ENCODE data around the gene LRBA.

- TF ChIP-seq TAF1 (IDR thresholded peaks at IDR 0.05; ENCODE audit: borderline replicate concordance, low read depth, low read length) (no peak), POLR2AphosphoS5 (IDR thresholded peaks at IDR 0.05; ENCODE audit: low read depth, low read length) (no peak), POLR2A (IDR thresholded peaks at IDR 0.05; ENCODE audit: low read depth, low read length) (no peak)
These were observed 686.6 kb downstream of the LRBA start for GRCh38 chr4:150328496-150328895.

All from GM12892 (cell line).